Adrenal gland (tissue), 5 donors: ENCODE data around the gene ZNF655.

Experiments used
- CTCF ChIP-seq, 6 experiments: fragments of 450-650 bp in 4 of 6; fragments of 200-600 bp in 2 of 6; sonication (generic) in 1 of 6; IDR thresholded peaks; 1 replicate in 5 of 6; 2 replicates in 1 of 6; pipeline versions ENCODE4 v1.5.1 to v1.8.0; 2016 to 2021; ENCODE audit warnings: antibody characterized with exemption in 6 of 6, mild to moderate bottlenecking in 2 of 6, moderate library complexity in 1 of 6
- POLR2A ChIP-seq, 2 donors: fragments of 450-650 bp; IDR thresholded peaks; one replicate each; pipeline ENCODE4 v1.6.1; 2017; ENCODE audit warnings: antibody characterized with exemption in 2 of 2, mild to moderate bottlenecking in 2 of 2, moderate library complexity in 1 of 2
- donor health status: DM: no; HTN: no; CAD: no.

- TF ChIP-seq CTCF (IDR thresholded peaks at IDR 0.05) (no peak), POLR2A (IDR thresholded peaks at IDR 0.05) (no peak)
Observed at GRCh38 chr7:99617192-99617781, 58.8 kb downstream of the ZNF655 start.
